NCI-H446 (cell line): ENCODE measurements around the gene ZNF500.
"Not testable (repeated sequence)": the region's sequence is repeated elsewhere in the genome, so short reads cannot be mapped to it uniquely, and the experiment has no call there.

Experiments
- DNase-seq, 2 experiments: peaks; one replicate each; lab custom pipeline; 2025; lab: John Stamatoyannopoulos, UW

ZNF500 gene

DNA sequence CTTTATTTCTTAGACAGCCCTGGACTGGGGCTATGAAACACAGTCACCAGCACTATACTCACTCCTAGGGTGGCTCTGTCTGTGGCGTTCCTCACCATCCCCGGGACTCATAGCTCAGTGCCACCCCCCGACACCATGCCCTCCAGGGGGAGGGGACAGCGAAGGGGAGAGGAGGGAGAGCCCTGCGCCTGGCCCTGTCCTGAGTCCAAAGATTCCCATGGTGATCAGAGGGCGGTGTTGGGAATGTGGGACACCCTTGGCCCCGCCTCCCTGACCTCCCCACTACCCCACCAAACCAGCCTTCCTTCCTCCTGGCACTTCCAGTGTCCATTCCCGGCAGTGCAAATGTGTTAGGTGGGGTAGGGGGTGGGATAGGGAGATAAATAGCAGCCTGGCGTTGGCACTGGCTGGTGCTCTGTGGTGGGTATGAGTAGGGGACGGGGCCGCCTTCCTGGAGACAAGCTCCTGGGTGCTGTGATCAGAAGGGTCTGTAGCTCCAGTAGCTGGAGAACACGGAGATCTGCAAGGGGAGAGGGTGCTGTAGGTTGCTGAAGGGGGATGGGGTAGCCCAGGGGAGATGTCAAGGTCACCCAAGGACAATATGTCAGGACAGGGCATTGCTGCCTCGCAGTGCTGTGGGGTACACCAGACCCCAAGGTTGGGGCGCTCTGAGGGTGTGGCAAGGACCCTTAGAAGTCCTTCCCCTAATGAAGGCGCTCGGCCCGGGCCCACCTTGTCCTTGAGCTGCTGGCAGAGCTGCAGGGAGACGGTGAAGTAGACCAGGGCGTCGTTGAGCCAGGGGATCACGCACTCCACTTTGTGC, 30.2 kb upstream of the ZNF500 start:
- no peak for DNase-seq

DNA sequence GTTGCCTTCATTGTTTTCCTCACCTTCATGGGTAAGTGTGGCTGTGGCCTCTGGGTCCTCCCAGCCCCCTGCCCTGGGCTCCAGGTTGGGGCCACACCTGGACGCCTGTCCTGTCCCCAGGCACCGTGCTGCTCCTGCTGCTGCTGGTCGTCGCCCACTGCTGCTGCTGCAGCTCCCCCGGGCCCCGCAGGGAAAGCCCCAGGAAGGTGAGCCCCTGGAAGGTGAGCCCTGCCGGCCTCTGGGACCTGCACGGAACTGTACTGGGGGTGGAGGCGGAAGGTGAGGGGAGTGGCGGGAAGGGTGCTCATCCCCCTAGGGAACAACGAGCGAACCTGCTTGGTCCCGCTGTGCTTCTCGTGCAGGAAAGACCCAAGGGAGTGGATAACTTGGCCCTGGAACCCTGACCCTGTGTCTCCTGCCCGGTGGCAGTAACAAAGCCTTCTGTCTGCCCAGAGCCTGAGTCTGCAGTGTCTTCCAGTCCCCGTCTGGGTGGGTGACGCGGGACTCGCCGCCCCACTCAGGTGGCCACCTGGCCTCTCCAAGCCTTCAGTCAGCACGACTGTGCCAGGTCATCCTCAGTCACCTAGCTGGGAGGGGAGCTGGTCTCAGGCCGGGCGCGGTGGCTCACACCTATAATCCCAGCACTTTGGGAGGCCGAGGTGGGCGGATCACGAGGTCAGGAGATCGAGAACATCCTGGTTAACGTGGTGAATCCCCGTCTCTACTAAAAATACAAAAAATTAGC, 29.0 kb upstream of the ZNF500 start:
- DNase-seq: no peak

DNA sequence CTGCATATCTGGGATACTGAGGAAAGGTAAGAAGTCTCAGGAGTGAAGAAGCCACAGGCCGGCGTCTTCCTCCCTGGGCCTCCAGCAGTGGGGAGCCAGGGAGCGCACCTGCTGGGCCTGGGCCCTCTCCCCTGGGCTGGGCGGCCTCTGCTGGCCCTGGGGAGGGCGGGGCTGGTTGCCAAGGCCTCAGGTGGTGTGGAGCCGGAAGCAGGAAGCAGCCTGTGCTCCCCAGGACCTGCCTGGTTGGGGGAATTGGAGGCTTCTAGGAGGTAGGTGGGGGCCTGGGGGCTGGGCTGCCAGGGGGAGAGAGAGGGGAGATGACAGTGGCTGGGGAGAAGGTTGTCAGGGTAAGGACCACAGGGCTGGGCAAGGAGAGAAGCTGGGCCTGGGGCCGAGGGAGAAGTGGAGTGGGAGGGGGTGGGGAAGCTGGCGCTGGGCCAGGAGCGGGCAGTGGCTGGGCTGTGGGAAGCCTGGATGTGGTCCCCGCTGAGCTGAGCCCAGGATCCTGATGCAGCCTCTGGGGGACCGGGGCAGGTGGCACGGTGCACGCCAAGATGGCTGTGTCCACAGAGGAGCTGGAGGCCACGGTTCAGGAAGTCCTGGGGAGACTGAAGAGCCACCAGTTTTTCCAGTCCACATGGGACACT, 28.3 kb upstream of the ZNF500 start, which contains the start of gene SMIM22:
TSS of gene SMIM22 (plus strand) at position 189 of the 647 bp plus-strand sequence. CDS start at position 555, 366 bp downstream.
- no peak for DNase-seq

DNA sequence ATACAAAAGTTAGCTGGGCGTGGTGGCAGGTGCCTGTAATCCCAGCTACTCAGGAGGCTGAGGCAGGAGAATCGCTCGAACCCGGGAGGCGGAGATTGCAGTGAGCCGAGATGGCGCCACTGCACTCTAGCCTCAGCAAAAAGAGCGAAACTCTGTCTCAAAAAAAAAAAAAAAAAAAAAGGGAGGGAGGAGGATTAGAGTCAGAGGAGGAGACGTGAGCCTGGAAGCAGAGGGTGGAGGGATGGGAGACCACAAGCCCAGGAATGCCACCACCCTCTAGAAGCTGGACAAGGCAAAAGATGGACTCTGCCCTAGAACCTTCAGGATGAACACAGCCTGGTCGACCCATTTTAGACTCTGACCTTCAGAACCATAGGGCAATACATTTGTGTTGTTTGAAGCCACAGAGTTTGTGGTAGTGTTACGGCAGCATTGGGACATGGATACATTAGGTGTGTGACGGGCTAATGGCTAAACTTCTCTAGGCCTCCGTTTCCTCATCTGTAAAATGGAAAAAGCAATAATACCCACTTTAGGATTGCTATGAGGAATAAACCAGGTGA, 26.1 kb upstream of the ZNF500 start:
- no peak for DNase-seq

DNA sequence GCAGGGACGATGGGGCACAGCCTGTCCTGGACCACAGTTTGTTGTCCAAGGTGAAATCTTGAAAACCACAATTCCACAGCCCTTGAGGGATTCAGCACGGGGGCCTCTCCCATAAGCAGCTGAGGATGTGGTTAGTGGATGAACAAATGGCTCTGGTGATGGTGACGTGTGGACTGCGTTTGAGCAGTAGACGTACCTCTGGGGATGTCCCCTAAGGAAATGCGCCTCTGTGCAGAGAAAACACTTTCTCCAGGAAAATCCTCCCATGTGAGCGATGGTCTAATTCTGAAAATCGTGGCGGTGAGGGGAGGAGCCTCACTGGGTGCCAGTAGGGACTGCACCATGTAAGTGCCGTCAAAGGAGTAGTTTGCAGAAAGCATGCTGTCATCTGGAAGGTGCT, 23.9 kb upstream of the ZNF500 start:
- no peak for DNase-seq

DNA sequence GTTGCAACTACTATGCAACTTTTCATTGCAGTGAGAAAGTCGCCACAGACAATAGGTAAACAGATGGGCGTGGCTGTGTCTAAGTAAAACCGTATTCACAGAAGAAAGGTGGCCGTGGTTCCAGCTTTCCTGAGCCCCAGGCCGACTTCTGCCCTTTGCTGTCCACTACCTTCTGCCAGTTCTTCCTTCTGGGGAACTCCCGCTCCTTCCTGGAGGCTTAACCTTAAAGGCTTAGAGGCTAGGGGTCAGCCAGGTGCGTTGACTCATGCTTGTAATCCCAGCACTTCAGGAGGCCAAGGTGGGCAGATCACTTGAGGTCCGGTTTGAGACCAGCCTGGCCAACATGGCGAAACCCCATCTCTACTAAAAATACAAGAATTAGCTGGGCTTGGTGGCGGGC, 23.3 kb upstream of the ZNF500 start:
- no peak for DNase-seq

DNA sequence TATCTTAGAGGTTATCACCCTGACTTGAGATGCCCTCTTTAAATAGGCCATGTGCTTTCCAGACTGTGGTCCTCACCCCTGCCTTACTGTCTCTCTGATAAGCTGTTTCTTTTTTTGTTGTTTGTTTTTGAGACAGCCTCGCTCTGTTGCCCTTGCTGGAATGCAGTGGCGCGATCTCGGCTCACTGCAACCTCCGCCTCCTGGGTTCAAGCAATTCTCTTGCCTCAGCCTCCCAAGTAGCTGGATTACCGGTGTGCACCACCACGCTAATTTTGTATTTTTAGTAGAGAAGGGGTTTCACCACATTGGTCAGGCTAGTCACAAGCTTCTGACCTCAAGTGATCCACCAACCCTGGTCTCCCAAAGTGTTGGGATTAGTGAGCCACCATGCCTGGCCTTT, 21.9 kb upstream of the ZNF500 start:
- DNase-seq: no peak

DNA sequence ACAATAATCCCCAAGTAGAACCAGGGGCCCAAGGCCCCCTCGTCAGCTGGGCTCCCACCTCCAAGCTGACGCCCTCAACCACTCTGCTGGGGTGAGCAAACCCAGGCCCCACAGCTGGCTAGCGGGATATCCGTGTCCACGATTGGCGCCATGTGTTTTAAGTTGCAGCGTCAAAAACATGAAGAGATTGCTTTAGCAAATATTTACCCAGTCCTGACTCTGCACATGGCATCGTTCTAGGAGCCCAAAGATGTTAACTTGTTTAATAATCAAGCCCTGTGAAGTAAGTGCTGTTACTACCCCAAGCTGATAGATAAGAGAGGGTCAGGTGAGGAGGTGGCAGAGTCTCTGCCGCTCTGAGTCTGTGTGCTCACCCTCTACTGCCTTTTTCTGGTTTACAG, 21.5 kb upstream of the ZNF500 start:
- DNase-seq: no peak

DNA sequence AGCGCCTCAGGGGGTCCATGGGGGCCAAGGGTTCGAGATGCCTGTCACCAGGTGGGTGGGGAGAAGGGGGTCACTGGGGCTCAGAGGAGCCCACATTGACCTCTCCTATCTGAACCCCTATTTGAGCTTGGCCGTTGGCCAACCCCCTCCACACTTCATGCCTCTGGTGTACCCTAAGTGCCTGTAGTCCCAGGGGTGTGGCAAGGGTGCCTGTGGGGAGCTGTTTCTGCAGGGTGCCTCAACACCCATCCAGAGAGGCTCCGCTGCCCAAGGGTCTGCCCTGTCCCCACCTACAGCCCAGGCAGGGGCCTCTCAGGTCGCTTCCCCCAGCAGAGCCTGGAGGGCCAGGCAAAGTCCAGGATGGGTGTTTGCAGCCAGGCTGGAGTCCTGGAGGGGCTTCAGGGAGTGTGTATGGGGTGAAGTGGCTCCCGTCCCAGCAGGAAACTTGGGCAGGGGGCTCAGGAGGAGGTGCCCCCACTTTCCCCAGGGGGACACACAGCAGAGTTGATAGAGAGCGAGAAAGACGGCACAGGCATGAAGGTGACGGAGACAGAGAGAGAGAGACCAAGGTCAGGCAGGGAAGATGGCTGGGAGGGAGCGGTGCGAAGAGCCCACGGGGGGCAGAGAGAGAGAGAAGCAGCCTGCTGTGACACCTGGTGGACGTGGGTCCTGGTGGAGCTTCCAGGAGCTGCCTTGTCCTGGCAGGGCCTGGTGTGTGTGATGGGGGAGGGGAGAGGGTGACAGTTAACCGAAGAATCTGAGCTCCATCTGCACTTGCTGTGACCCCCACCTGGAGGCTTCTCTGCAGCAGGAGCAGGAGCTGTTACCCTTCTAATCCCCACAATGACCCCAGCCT, 20.9 kb upstream of the ZNF500 start, which contains the start of gene SEPTIN12:
TSS of gene SEPTIN12 (minus strand) at position 719 of the 856 bp plus-strand sequence. CDS start at position 19, 700 bp downstream.
- DNase-seq: no peak

DNA sequence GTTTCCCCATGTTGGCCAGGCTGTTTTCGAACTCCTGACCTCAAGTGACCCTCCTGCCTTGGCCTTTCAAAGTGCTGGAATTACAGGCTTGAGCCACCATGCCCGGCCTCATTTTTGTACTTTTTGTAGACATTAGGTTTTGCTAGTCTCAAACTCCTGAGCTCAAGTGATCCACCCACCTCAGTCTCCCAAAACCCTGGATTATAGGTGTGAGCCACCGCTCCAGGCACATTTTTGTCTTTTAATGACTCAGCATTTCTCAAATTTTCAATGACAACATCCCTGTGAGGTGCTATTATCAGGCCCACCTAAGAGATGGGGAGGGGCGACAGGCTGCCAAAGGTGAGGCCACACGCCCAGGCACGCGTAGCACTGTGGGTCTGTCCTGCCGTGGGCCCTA, 20.1 kb upstream of the ZNF500 start:
- DNase-seq: no peak

DNA sequence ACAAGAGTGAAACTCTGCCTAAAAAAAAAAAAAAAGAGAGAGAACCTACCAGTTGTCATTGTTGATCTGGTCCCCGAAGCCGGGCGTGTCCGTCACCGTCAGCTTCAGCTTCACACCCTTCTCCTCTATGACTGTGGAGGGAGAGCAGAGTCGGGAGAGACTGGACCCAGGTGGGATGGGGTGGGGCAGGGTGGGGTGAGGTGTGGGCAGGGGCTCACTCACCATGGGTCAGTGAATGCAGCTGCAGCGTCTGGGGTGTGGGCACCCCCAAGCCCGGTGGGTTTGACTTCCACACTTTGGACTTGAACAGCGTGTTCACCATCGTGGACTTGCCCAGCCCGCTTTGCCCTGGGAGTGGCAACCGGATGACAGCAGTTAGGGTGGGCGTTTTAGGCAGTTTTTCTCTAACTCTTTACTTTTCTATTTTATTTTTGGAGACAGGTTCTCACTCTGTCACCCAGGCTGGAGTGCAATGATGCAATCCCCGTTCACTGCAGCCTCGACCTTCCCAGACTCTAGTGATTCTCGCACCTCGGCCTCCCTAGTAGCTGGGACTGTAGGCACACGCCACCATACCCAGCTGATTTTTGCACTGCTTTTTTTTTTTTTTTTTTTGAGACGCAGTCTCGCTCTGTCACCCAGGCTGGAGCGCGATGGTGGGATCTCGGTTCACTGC, 18.9 kb upstream of the ZNF500 start:
- no peak for DNase-seq

DNA sequence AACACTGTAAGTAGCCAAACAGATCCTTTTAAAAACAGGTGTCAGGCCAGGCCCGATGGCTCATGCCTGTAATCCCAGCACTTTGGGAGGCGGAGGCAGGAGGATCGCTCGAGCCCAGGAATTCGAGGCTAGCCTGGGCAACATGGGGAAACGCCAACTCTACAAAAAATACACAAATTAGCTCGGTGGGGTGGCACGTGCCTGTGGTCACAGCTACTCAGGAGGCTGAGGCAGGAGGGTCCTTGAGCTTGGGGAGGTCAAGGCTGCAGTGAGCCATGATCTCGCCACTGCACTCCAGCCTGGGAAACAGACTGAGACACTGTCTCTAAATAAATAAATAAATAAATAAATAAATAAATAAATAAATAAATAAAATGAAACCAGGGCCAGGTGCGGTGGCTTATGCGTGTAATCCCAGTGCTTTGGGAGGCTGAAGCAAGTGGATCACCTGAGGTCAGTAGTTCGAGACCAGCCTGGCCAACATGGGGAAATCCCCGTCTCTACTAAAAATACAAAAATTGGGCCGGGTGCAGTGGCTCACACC, 17.6 kb upstream of the ZNF500 start:
- not testable (repeated sequence) for DNase-seq

DNA sequence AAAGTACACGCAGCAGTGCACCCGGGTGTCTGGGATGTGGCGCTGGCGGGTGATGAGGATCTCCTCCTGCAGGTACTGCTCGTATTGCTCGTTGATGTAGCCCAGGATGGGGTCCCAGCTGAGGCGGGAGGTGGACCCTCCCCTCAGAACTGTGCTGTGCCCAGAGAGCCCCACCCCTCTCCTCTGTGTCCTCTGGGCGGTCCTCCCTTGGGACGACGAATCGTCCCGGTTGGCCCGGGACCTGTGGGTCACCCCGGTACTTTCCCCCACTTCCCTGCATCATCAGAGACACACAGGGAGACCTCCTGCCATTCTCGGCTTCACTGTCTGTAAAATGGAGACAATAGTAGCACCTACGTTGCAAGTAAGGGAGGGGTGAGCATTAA, 17.0 kb upstream of the ZNF500 start:
- DNase-seq: no peak

DNA sequence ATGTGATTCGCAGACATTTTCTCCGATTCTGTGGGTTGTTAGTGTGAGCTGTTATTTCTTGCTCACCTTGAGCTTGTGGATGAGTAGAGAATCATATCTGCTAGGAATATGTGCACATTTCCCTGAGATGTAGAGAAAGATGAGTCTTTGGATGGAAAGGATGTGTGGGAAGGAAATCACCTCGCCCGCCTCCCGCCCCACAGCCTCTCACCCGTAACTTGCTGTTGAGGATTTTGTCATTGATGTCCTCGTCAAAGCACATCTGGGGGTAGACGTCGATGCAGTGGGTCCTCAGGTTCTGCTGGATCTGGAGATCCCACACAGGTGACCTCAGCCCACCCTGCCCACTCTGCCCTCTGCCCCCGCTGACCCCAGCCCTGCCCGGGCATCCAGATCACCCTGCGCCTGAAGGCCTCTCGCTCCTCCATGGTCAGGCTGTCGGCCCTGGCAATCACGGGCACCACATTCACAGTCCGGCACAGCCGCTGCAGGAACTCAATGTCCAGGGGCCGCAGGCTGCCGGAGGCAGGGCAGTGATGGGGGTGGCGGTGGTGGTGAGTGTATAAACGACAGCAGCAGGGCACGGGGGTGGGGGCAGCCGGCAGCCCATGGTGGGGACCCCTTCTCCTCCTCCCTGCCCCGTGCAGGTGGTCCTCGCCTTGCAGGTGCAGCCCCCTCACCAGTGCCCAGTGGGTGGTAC, 16.4 kb upstream of the ZNF500 start:
- no peak for DNase-seq

DNA sequence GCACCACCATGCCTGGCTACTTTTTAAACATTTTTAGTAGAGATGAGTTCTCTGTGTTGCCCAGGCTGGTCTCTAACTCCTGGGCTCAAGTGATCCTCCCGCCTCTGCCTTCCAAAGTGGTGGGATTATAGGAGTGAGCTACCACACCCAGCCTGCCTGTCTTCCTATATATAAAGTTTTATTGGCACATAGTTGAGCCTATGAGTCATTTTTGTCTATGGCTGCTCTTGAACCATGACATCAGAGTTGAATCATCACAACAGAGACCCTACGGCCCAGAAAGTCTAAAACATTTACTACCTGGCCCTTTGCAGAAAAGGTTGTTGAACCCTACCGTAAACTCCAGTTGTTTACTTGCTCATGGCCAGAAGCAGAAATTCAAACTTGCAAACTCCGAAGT, 13.3 kb upstream of the ZNF500 start:
- DNase-seq: no peak

DNA sequence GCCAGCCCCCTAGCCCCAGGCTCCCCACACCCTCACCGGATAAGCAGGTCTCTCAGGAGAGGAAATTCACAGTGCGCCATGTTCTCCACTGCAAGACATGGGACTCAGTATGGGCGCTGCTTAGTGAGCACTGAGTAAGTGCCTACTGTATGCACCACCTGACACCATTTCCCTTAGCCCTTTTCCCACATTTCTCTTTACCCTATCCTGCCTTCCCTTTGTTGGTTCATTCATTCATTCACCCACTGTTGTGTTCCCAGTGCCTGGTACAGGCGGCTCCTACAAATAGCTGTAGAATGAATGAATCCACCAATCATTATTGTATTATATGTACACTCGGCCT, 11.1 kb upstream of the ZNF500 start:
- DNase-seq: no peak

DNA sequence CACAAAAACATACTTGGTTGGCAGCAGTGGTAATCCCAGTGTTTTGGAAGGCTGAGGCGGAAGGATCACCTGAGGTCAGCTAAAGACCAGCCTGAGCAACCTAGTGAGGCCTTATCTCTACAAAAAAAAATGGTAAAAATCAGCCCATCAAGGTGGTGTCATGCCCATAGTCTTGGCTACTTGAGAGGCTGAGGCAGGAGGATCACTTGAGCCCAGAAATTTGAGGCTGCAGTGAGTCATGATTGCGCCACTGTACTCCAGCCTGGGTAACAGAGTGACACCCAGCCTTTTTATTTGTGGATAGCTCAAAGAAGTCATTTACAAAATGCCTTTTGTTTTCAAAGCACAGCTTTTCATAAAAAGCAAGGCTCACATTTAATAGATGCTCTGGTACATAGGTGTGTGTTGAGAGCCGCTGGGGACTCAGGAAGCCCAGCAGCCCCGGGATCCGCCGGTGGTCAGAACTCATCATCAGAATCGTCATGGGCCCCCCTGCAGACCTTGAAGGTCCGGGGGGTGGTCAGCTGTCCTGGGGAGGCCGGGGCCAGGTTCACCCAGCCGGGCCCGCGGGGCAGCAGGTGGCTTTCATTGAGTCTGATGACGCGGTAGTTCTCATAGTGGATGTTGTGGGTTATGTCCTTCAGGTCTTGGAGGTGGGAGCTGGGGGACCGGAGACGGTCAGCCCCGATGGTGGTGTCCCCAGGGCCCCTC, 10.5 kb upstream of the ZNF500 start:
- no peak for DNase-seq

DNA sequence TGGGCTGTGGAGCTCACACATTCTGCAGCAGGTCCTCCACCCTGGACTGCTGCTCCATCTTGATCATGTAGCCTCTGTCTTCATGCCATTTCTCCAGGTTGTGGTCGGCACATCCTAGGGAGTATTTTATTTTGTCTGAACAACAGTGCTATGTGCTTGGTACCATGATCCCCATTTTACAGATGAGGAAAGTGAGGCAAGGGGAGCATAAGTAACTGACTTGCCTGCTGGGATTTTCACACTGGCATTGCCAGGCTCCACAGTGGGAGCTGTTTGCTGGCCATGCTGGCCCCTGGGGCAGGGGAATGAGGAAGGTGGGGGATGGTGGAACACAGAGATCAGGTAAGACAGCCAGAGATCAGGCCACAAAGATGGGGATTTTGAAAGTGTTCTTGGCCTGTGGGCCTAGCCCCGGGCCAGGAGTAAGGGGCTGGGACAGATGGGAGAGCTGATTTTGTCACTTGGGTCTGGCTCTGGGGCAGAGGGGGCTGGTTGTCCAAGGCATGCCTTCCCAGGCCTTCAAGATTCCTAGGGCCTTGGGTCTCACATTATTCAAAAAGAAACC, 9.3 kb upstream of the ZNF500 start:
- DNase-seq: no peak

DNA sequence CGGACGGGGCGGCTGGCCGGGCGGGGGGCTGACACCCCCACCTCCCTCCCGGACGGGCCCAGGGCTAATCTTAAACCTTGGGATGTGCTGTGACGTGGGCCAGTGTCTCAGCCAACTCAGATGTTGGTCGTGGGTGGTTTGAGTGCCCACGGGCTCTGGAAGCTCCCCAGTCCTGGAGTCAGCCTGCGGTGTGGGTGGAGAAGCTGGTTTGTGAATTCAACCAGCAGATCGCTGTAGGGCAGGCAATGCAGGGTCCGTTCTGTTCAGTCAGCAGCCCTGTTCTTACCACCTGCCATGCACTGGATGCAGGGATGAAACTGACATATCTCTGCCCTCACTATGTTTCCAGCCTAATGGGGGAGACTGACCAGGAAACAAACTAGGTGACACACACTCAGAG, 8.0 kb upstream of the ZNF500 start:
- DNase-seq: no peak
